IPS DF 19.7 (cell line): ENCODE measurements around the gene SERPINB10.
A peak's percentile ranks its signal among the peaks of the same experiment; 100 is the strongest.

Experiments
- DNase-seq: peaks from one replicate; pipeline ENCODE4 v3.0.0-alpha.2; 2013; ENCODE audit warnings: low read depth, low spot score

The SERPINB10 gene

GRCh38 chr18:63947051-63947790 lies 39.5 kb downstream of the SERPINB10 start:
- DNase-seq = no peak

- DNase-seq = peak; percentile 67
Observed at GRCh38 chr18:63949068-63949737, 41.4 kb downstream of the SERPINB10 start, which contains the start of gene HMSD. Gene HMSD, plus strand, starts transcription at chr18:63949301. Its CDS starts 4,155 bp downstream, at chr18:63953456.

DNA sequence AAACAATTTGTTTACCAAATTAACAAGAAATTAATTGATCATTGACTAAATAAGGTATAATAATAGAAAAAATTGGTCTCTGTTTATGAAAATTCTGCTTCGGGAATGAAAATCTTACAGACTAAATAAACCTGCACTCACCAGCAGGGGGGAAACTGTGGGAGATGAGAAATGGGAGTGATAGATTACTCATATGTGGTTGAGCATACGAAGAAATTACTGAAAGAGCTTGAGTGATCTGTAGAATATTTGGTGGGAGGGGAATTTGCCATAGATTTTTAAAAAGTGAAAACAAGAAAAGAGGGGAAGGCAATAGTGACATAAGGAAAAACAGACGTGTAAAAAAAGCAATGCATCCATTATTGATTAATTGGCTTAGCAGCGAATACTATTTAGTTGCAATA lies 43.5 kb downstream of the SERPINB10 start:
- no peak for DNase-seq

DNA sequence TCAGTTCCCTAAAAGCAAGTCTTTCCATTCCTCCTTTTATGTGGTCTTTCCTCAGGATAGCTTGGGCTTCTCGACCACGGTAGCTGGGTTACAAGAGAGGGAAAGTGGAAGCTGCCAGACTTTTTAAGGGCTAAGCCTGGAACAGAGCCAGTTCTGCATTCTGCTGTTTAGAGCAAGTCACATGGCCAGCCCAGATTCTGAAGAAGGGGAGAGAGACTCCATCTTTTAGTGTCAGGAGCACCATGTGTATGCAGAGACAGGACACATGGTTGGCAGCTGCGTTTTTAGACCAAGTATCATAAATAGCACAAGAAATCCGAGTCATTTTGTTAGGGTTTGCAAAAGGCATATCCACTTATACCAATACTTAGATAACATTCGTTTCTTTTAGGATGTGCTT lies 46.1 kb downstream of the SERPINB10 start:
- no peak for DNase-seq

- no peak for DNase-seq
Observed at GRCh38 chr18:63956755-63957154, 49.0 kb downstream of the SERPINB10 start.

GRCh38 chr18:63960891-63961290 lies 53.1 kb downstream of the SERPINB10 start:
- DNase-seq = no peak

DNA sequence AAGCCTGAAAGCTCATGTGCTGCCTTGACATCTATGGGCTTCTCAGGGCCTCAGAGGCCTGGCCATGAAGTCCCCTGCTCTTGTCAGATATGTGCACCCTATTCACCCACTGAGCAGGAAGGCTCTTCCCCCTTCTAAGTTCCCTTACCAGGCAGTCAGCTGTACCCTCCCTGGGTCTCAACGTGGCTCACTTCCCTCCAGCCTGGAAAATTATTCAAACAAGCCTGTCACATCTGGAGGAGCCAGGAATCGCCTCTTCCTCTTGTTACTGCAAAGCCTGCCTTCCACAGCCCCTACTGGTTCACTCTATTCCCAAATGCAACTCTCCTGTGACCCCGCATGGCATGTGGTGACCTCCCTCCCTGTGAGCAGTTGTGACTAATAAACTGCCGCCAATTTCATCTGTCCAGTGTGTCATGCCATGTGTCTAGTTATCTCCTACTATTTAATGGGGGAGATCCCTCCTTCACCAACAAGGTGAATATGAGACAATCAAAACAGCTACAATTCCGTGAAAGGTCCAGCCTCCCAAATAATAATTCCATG lies 53.8 kb downstream of the SERPINB10 start:
- no peak for DNase-seq

- DNase-seq = no peak
Observed at GRCh38 chr18:63962137-63962536, 54.4 kb downstream of the SERPINB10 start.

- no peak for DNase-seq
Observed at GRCh38 chr18:63963615-63964256, 56.0 kb downstream of the SERPINB10 start.

DNA sequence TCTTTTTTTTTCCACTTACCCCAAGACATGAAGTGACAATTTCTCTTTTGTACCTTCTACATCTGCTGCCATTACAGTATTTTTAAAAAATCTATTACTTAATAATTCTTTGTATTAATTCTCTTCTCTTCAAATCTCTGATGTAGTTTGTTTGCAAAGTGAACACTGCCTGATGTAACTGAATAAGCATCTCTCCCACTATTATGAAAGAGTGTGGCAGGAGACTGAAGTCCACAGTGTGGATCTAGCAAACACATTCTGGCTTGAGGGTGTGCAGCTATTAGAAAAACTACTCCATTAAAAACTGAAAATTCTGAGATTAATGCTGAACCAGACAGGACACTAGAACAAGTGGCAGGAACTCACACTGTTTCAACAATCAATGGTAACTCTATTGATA lies 57.1 kb downstream of the SERPINB10 start:
- DNase-seq = no peak

GRCh38 chr18:63965716-63966330 lies 58.1 kb downstream of the SERPINB10 start:
- DNase-seq = no peak

DNA sequence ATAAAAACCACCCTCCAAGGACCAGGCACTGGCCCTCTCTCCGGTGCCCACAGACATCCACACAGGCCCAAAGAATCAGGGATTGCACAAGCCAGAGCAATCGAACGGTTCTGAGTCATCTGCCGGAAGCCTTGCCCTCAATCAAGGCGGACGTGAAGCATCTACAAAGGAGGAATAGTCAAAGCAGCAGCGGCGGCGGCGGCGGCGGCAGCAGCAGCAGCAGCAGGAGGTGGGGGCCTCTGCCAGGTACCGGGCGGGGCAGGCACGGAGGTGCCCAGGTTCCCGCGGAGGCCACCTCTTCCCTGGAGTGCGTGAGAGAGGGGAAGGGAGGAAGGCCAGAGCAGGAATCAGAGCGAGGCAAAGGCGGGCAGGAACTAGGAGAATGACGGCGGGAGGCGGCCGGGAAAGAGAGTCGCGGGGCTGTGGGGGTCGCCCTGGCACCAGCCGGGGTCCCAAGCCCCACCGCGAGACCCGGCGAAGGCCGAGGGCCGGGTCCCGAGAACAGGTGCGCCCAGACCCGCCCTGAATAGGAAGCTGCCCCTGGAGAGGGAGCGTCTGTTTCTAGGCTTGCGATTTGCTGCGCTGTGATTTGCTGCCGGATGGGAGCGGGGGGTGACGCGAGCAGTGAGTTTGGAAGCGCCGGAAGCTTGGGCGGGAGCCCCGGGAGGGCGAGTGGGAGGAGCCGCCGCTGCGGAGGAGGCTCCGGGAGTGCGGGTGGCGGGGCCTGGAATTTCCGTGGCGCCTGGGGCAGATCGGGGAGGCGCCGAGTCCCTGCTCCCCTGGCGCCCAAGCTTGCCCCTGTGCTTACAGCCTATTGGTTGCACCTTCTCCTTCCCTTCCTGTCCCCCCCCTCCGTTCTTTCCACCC lies 62.4 kb downstream of the SERPINB10 start, which contains the start of gene SERPINB8:
SERPINB8 (plus strand) TSS at position 140 of the 867 bp plus-strand sequence. CDS start 8,228 bp downstream, outside the sequence.
- peak; percentile 80 for DNase-seq

DNA sequence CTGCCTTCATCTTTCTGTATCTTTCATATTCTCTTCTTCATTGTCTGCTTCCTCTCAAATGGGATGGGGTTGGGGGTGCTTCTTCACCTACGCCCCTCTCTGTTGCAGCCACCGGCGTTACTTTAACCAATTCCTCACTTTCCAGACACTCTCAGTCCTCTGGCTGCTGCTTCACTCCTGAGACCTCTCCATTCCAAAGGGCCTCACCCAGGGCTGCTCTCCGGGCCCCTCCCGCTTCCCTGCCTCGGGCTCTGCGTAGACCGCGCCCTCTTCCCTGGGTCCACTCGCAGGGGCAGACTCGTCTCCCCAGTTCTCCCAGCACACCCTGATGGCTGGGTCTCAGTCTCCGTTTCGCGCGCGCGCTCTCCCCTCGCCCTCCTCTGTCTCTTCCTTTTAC lies 63.0 kb downstream of the SERPINB10 start:
- no peak for DNase-seq

- no peak for DNase-seq
Observed at GRCh38 chr18:63971320-63972001, 63.7 kb downstream of the SERPINB10 start.

DNA sequence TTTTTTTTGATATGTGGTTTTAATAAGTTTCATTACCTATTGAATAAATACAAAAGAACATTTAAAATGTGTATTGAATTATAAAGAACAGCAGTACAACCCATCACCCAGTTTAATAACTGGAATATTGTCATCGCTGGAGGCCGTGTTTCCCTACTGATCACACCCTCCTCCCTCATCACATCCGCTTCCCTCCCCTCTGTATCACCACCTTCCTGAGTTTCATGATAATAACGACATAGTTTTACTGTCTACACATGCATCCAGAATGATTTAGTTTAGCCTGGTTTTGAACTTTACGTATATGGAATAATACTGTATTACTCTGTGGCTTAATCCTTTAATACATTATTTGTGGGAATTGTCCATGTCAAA lies 64.2 kb downstream of the SERPINB10 start:
- no peak for DNase-seq

DNA sequence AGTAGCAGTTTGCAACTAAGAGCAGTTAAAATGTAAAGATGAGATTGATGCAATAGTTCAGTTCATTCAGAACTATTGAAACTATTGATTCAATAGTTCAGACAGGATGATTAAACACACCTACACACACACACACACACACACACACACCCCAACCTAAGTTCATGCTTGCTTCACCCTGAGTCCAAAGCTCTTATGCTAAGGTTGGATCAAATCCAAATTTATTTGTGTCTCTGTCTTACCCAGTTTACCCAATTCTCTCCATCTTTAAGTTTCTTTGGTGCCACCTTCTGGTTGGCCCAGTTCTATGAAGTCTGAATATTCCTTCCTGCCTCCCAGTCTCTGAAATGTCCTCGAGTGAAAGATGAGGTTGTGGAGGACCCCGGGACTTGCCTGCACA lies 67.2 kb downstream of the SERPINB10 start:
- DNase-seq = no peak

DNA sequence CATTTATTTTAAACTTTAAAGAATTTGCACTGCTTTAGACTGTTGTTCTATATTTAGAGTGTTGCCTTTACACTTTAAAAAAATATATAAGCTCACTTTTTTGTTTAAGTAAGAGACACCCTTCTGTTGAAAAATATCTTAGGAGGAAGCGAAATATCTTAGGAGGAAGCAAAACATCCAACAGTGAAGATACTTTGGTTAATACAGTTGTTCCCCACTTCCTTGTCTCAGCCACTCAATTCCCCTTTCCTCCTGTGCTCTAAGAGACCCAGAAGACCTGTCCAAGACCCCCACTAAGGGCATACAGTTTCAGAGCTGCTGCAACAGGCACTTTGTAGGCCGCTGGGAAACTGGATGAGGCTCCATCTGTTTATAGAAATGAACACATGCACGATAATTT lies 67.9 kb downstream of the SERPINB10 start:
- DNase-seq = no peak

GRCh38 chr18:63977040-63977439 lies 69.3 kb downstream of the SERPINB10 start:
- no peak for DNase-seq

GRCh38 chr18:63979409-63979920 lies 71.7 kb downstream of the SERPINB10 start:
- DNase-seq = no peak

DNA sequence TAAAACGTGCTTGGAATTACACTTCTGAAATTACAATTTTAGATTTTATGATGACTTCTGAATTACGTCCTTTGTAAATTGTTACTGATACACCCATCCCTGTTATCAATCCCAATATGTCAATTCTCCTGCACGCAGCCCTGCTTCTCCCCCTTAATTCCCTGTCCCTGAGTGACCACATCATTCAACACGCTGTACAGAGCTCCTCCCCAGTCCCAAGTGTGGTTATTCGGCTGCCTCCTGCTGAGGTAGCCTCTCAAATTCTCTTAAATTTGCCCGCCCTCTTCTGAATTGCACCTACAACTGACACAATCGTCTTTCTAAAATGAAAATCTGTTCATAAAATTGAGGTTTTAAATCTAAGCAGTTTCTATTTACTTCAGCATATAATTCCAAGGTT lies 72.3 kb downstream of the SERPINB10 start:
- no peak for DNase-seq
